Mesothelial cell of epicardium (in vitro differentiated cells): Measurements from ENCODE around the gene TMEM209. TPM values are rescaled to one million over a fixed set of nuclear protein-coding genes. Genes with fewer than 3 reads are reported as not detected.
A peak's percentile ranks its signal among the peaks of the same experiment; 100 is the strongest.

Source experiments
- DNase-seq, 2 experiments: peaks; one replicate each; pipeline ENCODE4 v3.0.0; 2021; ENCODE audit warnings: low spot score in 2 of 2; ENCODE audit not compliant: unreplicated experiment in 2 of 2
- H3K27ac Mint-ChIP-seq: 2 replicates; pipeline ENCODE4 v1.8.0; 2021; ENCODE audit warnings: mixed read lengths
- H3K27me3 Mint-ChIP-seq: 2 replicates; pipeline ENCODE4 v1.8.0; 2021; ENCODE audit warnings: low read depth, mixed read lengths
- H3K36me3 Mint-ChIP-seq: 2 replicates; pipeline ENCODE4 v1.8.0; 2021; ENCODE audit warnings: mixed read lengths
- H3K4me1 Mint-ChIP-seq: 2 replicates; pipeline ENCODE4 v1.8.0; 2021; ENCODE audit warnings: mixed read lengths
- H3K4me3 Mint-ChIP-seq: 2 replicates; pipeline ENCODE4 v1.8.0; 2021; ENCODE audit warnings: mild to moderate bottlenecking, moderate library complexity, mixed read lengths
- H3K9me3 Mint-ChIP-seq: 2 replicates; pipeline ENCODE4 v1.8.0; 2021; ENCODE audit warnings: mixed read lengths
- total RNA-seq: library from RNA; stranded (reverse); gene quantifications from 3 replicates; pipeline ENCODE4 v1.2.1, GENCODE V29; 2021
- TF ChIP-seq, protein P1 (sequence below): fragments of 200-600 bp; sonication (generic); IDR thresholded peaks from one replicate; pipeline ENCODE4 v1.5.0; 2021; ENCODE audit warnings: antibody characterized with exemption; ENCODE audit not compliant: unreplicated experiment

The TMEM209 gene
- total RNA-seq, 1 donor from 2014 or later = 27.8 TPM

DNA sequence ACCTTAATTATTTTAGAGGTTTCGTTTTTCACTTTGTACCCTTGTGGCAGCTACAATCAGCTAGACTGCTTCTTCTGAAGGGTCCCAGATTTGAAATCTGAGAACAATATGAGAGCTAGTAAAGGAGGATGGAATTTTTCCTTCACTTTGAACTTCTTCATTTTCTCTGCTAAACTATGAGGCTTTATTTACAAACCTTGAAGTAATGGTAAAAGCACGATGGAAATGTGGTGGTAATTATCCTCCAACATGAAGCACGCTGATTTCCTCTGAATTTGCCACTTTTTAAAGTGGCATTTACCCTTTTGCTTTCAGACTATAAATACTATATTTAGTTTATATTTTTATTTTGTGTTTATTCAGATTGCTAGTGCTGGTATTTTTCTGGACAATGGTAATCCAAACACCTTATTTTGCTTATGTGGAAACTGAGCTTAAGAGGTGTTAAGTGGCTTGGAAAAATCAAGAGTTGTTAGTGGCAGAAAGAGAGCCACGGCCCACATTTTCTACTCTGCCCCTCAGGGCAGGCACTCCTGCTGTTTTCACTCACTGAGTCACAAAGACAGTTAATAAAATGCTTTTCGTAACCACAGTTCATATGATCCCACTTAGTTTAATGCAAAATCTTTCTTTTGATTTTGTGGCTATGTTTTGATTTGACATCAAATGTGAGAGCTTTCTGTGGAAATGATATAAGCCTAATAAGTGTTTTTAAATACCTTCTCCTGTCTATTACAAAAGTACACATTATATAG, 5.2 kb upstream of the TMEM209 start:
- Mint-ChIP-seq H3K36me3 (no peaks in the 10 kb centered on the region), H3K27ac (peak overlapping the region; percentile 90), H3K4me1 (peaks cover 24% of the 10 kb centered on the region), H3K4me3 (no peak overlapping the region), H3K27me3 (no peaks in the 10 kb centered on the region), H3K9me3 (peaks cover 3% of the 10 kb centered on the region)
- DNase-seq = no peak
- TF ChIP-seq, protein P1, sequence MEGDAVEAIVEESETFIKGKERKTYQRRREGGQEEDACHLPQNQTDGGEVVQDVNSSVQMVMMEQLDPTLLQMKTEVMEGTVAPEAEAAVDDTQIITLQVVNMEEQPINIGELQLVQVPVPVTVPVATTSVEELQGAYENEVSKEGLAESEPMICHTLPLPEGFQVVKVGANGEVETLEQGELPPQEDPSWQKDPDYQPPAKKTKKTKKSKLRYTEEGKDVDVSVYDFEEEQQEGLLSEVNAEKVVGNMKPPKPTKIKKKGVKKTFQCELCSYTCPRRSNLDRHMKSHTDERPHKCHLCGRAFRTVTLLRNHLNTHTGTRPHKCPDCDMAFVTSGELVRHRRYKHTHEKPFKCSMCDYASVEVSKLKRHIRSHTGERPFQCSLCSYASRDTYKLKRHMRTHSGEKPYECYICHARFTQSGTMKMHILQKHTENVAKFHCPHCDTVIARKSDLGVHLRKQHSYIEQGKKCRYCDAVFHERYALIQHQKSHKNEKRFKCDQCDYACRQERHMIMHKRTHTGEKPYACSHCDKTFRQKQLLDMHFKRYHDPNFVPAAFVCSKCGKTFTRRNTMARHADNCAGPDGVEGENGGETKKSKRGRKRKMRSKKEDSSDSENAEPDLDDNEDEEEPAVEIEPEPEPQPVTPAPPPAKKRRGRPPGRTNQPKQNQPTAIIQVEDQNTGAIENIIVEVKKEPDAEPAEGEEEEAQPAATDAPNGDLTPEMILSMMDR = no peak

DNA sequence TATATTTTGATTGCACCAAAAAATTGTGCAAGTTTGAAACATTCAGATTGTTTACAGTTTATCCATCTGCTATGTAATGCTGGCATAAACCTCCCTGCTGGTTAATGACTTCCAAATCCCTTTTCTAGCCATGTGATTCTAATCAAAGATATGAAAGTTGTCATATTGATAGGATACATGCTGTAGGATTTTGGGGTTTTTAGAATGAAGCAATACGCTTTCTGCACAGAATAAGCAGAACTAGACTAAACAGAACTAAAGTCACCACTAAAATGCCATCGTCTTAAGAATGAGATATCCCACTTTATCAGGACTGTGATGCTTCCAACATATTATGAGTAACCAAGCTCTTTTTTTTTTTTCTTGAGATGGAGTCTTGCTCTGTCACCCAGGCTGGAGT, 3.3 kb upstream of the TMEM209 start:
- TF ChIP-seq, protein P1 = no peak
- no peak for DNase-seq
- Mint-ChIP-seq H3K4me3 (no peak overlapping the region), H3K9me3 (peaks cover 3% of the 10 kb centered on the region), H3K27ac (no peak overlapping the region), H3K4me1 (peaks cover 37% of the 10 kb centered on the region), H3K27me3 (no peaks in the 10 kb centered on the region), H3K36me3 (no peaks in the 10 kb centered on the region)

DNA sequence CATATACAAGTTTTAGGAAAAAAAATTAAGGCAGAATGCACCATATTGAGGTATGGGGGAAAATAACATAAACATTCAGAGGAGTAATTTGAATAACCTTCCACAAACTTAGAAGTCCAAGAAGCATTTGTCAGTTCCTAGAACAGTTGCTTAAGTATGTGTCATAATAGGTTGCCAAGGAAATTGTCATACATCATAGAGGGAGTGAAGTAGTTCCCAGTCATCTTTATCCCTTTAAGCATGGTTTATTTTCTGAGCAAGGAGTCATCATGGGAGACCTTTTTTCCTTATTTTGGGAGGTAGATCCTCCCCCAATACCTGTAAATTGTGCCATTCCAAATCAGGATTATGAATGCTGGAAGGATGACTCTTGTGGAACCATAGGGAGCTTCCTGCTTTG, 2.4 kb upstream of the TMEM209 start, which contains the start of gene SSMEM1:
TSS of gene SSMEM1 (plus strand) at position 219 of the 400 bp plus-strand sequence. CDS start at position 270, 51 bp downstream.
- TF ChIP-seq, protein P1 = no peak
- DNase-seq = no peak
- H3K4me3 Mint-ChIP-seq = no peak within 1 kb of the TSS
- no peaks in the 10 kb centered on the region for H3K27me3 Mint-ChIP-seq
- H3K9me3 Mint-ChIP-seq = peaks cover 3% of the 10 kb centered on the region
- H3K4me1 Mint-ChIP-seq = peaks cover 42% of the 10 kb centered on the region
- H3K36me3 Mint-ChIP-seq = peaks cover 6% of the 10 kb centered on the region
- H3K27ac Mint-ChIP-seq = peak within 1 kb of the TSS; percentile 66

DNA sequence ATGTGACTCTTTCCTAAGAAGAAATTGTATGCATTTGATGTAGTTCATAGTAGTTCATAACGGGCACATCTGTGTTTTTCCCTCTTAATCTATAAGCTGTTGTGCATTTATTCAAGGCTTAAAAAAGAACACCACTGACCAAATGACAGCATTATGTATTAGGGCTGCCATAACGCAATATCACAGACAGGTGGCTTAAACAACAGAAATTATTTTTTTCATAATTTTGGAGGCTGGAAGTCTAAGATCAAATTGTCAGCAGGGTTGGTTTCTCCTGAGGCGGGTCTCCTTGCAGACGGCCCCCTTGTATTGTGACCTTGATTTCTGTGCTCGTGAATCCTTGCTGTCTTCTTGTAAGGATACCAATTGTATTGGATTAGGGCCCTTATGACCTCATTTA, 1.8 kb upstream of the TMEM209 start:
- Mint-ChIP-seq H3K9me3 (peaks cover 2% of the 10 kb centered on the region), H3K27me3 (no peaks in the 10 kb centered on the region), H3K4me1 (peaks cover 42% of the 10 kb centered on the region), H3K27ac (peak overlapping the region; percentile 66), H3K4me3 (no peak overlapping the region), H3K36me3 (peaks cover 10% of the 10 kb centered on the region)
- DNase-seq = no peak
- TF ChIP-seq, protein P1 = no peak

DNA sequence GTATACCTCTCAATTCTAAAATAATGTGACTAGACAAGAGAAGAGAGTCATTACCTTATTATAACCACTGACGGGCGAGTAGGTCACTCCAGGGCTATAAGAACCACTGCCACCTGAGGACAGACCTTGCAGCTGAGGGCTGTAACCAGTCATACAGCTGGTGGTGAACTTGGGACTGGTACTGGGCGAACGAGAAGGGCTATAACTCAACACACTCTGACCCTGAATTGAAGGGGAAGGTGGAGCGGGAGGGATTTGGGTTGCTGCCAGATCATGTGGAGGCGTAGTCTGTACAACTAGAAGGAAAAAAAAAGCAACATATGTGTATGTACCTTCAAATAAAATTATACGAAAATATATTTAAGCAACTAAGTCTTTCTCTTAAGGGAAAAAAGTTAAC, 3.4 kb downstream of the TMEM209 start:
- H3K27ac Mint-ChIP-seq = peak overlapping the region; percentile 55
- peaks cover 33% of the 10 kb centered on the region for H3K36me3 Mint-ChIP-seq
- no peak overlapping the region for H3K4me3 Mint-ChIP-seq
- TF ChIP-seq, protein P1 = no peak
- no peaks in the 10 kb centered on the region for H3K27me3 Mint-ChIP-seq
- peaks cover 31% of the 10 kb centered on the region for H3K4me1 Mint-ChIP-seq
- H3K9me3 Mint-ChIP-seq = no peaks in the 10 kb centered on the region
- DNase-seq = no peak
